CD4-positive, alpha-beta T cell (primary cell): ENCODE data around the gene OTX1. TPM values are rescaled to one million over a fixed set of nuclear protein-coding genes. Genes with fewer than 3 reads are reported as not detected.

ENCODE experiments used
- ATAC-seq: fragments of 200-7000 bp; cut with Tn5 transposase; one replicate; pipeline ENCODE4 v1.10.0; 2022; ENCODE audit warnings: mild to moderate bottlenecking; ENCODE audit not compliant: poor library complexity
- CTCF ChIA-PET: fragments of 350-600 bp; sonication (Branson Sonifier 250); formaldehyde crosslinking; loops from one replicate; lab custom pipeline; 2021; ENCODE audit warnings: antibody characterized with exemption, inconsistent platforms; lab: Charles Lee
- POLR2A ChIA-PET: fragments of 350-600 bp; sonication (Branson Sonifier 250); formaldehyde crosslinking; loops from one replicate; lab custom pipeline; 2021; ENCODE audit warnings: antibody characterized with exemption, inconsistent platforms; lab: Charles Lee
- DNase-seq, 14 experiments: peaks; one replicate each; pipeline ENCODE4 v3.0.0-alpha.2; 2013 to 2020; ENCODE audit warnings: mixed read lengths in 2 of 14
- H3K27ac ChIP-seq, 2 donors: one replicate each; pipeline versions ENCODE4 v1.5.1 to v1.7.0; 2013; ENCODE audit warnings: low read length in 2 of 2, low read depth in 1 of 2, mild to moderate bottlenecking in 1 of 2
- H3K27me3 ChIP-seq, 2 experiments: 1 replicate in 1 of 2; 2 replicates in 1 of 2; pipeline versions ENCODE4 v1.6.1 to v1.7.0; 2013; ENCODE audit warnings: low read length in 2 of 2, control low read depth in 1 of 2, mild to moderate bottlenecking in 1 of 2, moderate library complexity in 1 of 2; ENCODE audit not compliant: insufficient read depth in 2 of 2, control insufficient read depth in 1 of 2
- H3K36me3 ChIP-seq: one replicate; pipeline ENCODE4 v1.6.1; 2013; ENCODE audit warnings: low read length, control low read depth; ENCODE audit not compliant: insufficient read depth
- H3K4me1 ChIP-seq: one replicate; pipeline ENCODE4 v1.6.1; 2013; ENCODE audit warnings: low read length, control low read depth; ENCODE audit not compliant: insufficient read depth
- H3K4me3 ChIP-seq: one replicate; pipeline ENCODE4 v1.5.1; 2013; ENCODE audit warnings: mild to moderate bottlenecking, low read length, moderate library complexity
- H3K9me3 ChIP-seq, 2 experiments: 1 replicate in 1 of 2; 2 replicates in 1 of 2; pipeline versions ENCODE4 v1.6.1 to v1.7.0; 2013; ENCODE audit warnings: low read length in 2 of 2, mild to moderate bottlenecking in 2 of 2, control low read depth in 1 of 2, moderate library complexity in 1 of 2; ENCODE audit not compliant: control insufficient read depth in 1 of 2, insufficient read depth in 1 of 2
- H3K27ac Mint-ChIP-seq: one replicate; pipeline ENCODE4 v1.8.0; 2020; ENCODE audit warnings: mixed read lengths
- H3K27me3 Mint-ChIP-seq: one replicate; pipeline ENCODE4 v1.8.0; 2021; ENCODE audit warnings: mixed read lengths
- H3K36me3 Mint-ChIP-seq: one replicate; pipeline ENCODE4 v1.8.0; 2021; ENCODE audit warnings: low read depth, mixed read lengths
- H3K4me1 Mint-ChIP-seq: one replicate; pipeline ENCODE4 v1.8.0; 2021; ENCODE audit warnings: low read depth, mixed read lengths
- H3K4me3 Mint-ChIP-seq: one replicate; pipeline ENCODE4 v1.8.0; 2020; ENCODE audit warnings: mild to moderate bottlenecking, mixed read lengths
- H3K9me3 Mint-ChIP-seq: one replicate; pipeline ENCODE4 v1.8.0; 2020; ENCODE audit warnings: mixed read lengths
- CTCF ChIP-seq: fragments of 200-600 bp; IDR thresholded peaks from one replicate; pipeline ENCODE4 v1.8.0; 2022; ENCODE audit warnings: antibody characterized with exemption, mild to moderate bottlenecking
- intact Hi-C, 2 experiments: fragments of 100-400 bp; cut with DNase I in 1 of 2; cut with micrococcal nuclease in 1 of 2; formaldehyde crosslinking; loops; one replicate each; pipeline versions ENCODE4 v1.15.1 to v1.9.0; 2023 to 2025; cut with DNase I, micrococcal nuclease
- polyA plus RNA-seq, 2 donors: library from polyadenylated mRNA; unstranded; fragments of 120-200 nt; gene quantifications; one replicate each; pipeline ENCODE4 v1.2.1, GENCODE V29; 2013
- total RNA-seq, 174 experiments: library from RNA in 2 of 174; stranded (reverse) in 2 of 174; gene quantifications; one replicate each; pipeline ENCODE4 v1.2.3 and lab custom pipeline; 2021 to 2026

Gene OTX1
- total RNA-seq = not detected
- polyA plus RNA-seq (2013, experiment 1 of 2) = not detected
- not detected for polyA plus RNA-seq (2013, experiment 2 of 2)
- total RNA-seq (lab: John Stamatoyannopoulos, UW) = 0 to 0.41 (median 0) reads per million in 172 experiments

DNA sequence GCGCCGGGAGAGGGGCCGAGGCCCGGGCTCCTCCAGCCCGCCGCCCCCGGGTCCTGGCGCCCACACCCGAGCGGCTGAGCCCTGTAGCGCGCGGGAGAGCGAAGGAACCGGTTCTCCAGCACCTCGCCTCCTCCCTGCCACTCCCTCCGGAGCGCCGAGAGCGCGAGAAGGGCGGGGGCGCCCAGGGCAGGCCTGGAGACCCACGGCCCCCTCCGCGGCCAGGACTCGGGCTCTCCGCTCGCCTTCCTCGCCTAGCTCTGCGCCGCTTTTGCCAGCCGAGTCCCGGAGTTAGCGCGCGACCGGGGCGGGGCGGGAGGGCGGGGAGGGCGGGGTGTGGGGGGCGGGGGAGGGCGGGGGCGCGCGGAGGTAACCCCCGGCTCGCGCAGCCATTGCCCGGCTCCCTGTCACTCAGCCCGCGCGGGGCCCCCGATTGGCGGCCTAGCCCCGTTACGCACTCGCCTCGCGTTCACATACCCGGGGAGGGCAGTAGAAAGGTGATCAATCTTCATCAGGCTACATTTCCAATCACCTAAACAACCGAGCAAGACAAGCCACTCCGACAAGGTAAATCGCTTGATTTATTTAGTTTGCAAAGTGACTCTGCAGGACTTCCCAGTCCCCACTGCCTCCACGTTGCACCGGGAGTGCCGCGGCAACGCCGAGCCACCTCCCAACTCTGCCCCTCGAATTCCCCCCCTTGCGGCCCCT, at the start of gene OTX1:
Gene OTX1, plus strand, starts transcription at position 497 of the 708 bp plus-strand sequence. CDS start 2,161 bp downstream, outside the sequence.
- CTCF ChIA-PET = no interaction called here
- peak in 5 of 14 experiments; percentile 22 to 63 (median 32) for DNase-seq
- Histone ChIP-seq H3K36me3 (no peaks in the 10 kb centered on the region), H3K27ac (no peak within 1 kb of the TSS), H3K27me3 (peaks cover 69 to 95% of the 10 kb centered on the region in 2 experiments), H3K4me1 (peaks cover 77% of the 10 kb centered on the region), H3K4me3 (peak within 1 kb of the TSS; percentile 42), H3K9me3 (peaks cover 0 to 65% of the 10 kb centered on the region in 2 experiments)
- ATAC-seq = peak; percentile 48
- TF ChIP-seq CTCF = no peak
- intact Hi-C loops = no loop called here
- H3K27ac Mint-ChIP-seq = no peak within 1 kb of the TSS
- POLR2A ChIA-PET = no interaction called here
- H3K36me3 Mint-ChIP-seq = peaks cover 10% of the 10 kb centered on the region
- H3K4me1 Mint-ChIP-seq = peaks cover 68% of the 10 kb centered on the region
- H3K27me3 Mint-ChIP-seq = peaks cover 83% of the 10 kb centered on the region
- H3K4me3 Mint-ChIP-seq = peak within 1 kb of the TSS; percentile 89
- H3K9me3 Mint-ChIP-seq = no peaks in the 10 kb centered on the region

DNA sequence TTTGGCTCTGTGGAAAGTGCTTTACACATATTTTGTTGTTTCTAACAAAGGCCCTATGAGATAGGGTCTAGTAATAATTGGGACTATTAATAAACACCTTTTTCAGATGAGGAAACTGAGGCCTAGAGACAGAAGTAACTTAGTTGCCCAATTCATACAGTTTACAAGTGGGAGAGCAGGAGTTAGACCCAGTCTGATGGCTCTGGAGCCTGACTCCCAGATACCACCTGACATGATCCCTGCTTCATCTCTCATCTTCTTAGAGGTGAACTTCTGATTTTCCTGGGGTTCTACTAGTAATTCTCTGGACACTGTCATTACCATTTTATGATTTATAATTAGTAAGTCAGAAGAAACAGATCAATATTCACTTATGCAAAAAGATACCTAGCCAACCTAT, 49.1 kb upstream of the OTX1 start:
- ATAC-seq (no peak), DNase-seq (no peak)
- H3K4me1 Mint-ChIP-seq = no peaks in the 10 kb centered on the region
- no peaks in the 10 kb centered on the region for H3K4me1 ChIP-seq
- H3K9me3 ChIP-seq = no peaks in the 10 kb centered on the region
- no peak overlapping the region for H3K4me3 ChIP-seq
- CTCF ChIA-PET = interaction anchor here (0.8 kb wide), 1 partner anchor 10 kb away, joined by 3 read pairs; no protein-coding TSS in a partner anchor
- intact Hi-C loops = no loop called here
- POLR2A ChIA-PET = no interaction called here
- TF ChIP-seq CTCF = no peak
- H3K36me3 Mint-ChIP-seq = peaks cover 48% of the 10 kb centered on the region
- H3K27ac ChIP-seq = no peak overlapping the region
- H3K9me3 Mint-ChIP-seq = no peaks in the 10 kb centered on the region
- no peaks in the 10 kb centered on the region for H3K27me3 Mint-ChIP-seq
- H3K4me3 Mint-ChIP-seq = no peak overlapping the region
- H3K27ac Mint-ChIP-seq = no peak overlapping the region
- H3K27me3 ChIP-seq = no peaks in the 10 kb centered on the region
- H3K36me3 ChIP-seq = peaks cover 4% of the 10 kb centered on the region

DNA sequence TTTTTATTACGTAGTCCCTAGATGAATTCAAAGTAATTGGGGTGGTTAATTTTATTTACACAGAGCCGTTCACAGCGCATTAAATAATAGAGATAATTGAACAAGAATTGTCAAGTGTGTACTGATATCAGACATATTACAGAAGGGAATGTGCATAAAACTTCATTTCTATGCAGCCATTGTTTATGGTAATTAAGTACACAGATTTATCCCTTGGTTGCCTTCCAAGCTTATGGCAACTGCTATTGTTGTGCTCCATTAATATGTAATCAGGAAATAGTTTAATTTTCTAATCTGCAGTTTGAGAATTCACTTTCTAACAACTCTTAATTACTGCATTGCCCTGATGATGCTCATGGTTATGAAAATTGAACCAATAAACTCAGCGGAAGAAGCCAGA, 47.3 kb upstream of the OTX1 start:
- Mint-ChIP-seq H3K27me3 (no peaks in the 10 kb centered on the region), H3K36me3 (peaks cover 40% of the 10 kb centered on the region), H3K27ac (no peak overlapping the region), H3K9me3 (no peaks in the 10 kb centered on the region), H3K4me3 (no peak overlapping the region), H3K4me1 (no peaks in the 10 kb centered on the region)
- DNase-seq (no peak), ATAC-seq (no peak)
- H3K4me1 ChIP-seq = no peaks in the 10 kb centered on the region
- ChIA-PET CTCF (interaction anchor here (0.6 to 1.5 kb wide), 2 partner anchors 10 to 51 kb away, joined by 4 to 5 read pairs; no protein-coding TSS in a partner anchor), POLR2A (no interaction called here)
- H3K27ac ChIP-seq = no peak overlapping the region
- no peaks in the 10 kb centered on the region for H3K9me3 ChIP-seq
- no peaks in the 10 kb centered on the region for H3K36me3 ChIP-seq
- intact Hi-C loops = no loop called here
- H3K4me3 ChIP-seq = no peak overlapping the region
- H3K27me3 ChIP-seq = no peaks in the 10 kb centered on the region
- TF ChIP-seq CTCF = no peak
